Fibroblast of skin of right quadriceps (primary cell): ENCODE results near the gene CADPS.
A peak's percentile ranks its signal among the peaks of the same experiment; 100 is the strongest.

Experiments
- DNase-seq: peaks from one replicate; pipeline ENCODE4 v3.0.0-alpha.2; 2013

Gene CADPS

GRCh38 chr3:62679988-62680387 is 195.2 kb downstream of the CADPS start:
- no peak for DNase-seq

- no peak for DNase-seq
Observed at GRCh38 chr3:62678841-62679240, 196.4 kb downstream of the CADPS start.

DNA sequence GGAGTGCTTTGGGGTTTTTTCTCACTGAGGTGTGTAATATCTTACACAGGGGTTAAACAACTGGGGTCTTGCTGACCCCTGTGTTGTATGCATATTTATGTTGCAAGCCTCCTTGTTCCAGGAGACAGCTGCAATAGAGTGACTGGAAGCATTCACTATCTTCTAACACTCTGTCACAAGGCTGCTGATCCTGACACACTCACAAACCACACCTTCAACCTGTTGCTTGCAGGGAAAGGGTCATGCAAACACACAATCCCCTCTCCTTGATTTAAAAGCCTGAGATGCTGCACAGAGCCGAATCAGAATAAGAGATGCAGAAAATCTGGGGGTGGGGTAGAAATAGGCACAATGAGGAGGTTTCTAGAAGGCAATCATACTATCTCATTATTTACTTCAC is 197.3 kb downstream of the CADPS start:
- DNase-seq = no peak

GRCh38 chr3:62676689-62677271 is 198.4 kb downstream of the CADPS start:
- no peak for DNase-seq

DNA sequence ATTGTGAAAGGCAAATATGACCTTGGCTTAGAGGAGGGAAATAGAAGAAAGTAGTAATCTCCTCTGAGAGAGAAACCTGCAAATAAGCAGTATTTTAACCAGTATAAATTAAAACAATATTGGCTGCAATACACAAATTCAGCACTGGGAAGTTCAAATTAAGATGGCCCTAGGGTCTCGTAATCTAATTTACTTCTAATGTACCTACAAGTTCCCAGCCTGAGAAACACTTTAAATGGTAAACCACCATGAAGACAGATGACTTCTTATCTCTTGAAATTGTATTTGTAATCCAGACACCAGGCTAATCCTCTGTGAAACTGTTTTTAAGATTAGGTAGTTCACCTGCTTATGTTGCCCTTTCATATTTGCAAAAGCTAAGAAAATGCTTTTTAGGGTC is 199.7 kb downstream of the CADPS start:
- no peak for DNase-seq

- DNase-seq = no peak
Observed at GRCh38 chr3:62672988-62673313, 202.3 kb downstream of the CADPS start.

- DNase-seq = no peak
Observed at GRCh38 chr3:62672270-62672987, 202.8 kb downstream of the CADPS start.

GRCh38 chr3:62670351-62670750 is 204.9 kb downstream of the CADPS start:
- peak; percentile 22 for DNase-seq

DNA sequence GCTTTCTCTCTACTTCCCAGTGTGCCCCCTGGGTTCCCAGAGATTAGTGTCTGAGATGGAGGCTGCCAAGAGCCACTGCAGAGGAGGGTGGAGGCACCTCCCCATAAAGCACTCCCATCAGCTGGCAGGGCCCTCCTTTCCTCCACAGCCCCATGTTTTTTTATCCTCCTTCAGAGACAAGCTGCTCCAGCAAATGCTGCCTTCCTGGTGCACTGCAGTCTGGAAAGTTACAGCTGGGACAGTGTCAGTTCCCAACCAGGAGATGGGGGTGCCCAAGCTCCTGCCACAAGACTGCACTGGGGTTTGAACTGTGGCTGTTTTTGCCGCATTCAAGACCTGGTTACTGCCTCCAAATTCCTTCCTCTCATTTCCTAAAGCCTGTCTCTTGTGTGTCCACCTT is 206.1 kb downstream of the CADPS start:
- no peak for DNase-seq

GRCh38 chr3:62667714-62668113 is 207.5 kb downstream of the CADPS start:
- no peak for DNase-seq

GRCh38 chr3:62665627-62666437 is 209.4 kb downstream of the CADPS start:
- peak; percentile 73 for DNase-seq

DNA sequence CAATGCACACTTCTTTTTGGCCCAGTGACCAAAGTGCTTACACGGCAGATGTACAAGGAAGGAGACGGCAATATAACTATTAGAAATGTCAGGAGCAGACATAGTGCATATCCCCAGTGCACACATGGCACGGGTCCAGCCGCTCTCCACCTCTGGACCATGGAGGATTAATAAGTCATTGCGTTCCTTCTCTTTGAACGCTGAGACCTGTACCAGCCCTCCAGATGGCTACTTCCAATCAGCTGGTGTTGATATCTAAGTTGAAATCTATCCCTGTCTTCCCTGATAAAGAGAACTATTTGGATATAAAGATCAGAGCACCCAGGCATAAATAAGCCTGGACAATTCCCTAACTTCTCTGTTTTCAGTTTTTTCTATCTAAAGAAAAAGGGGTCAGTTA is 212.5 kb downstream of the CADPS start:
- DNase-seq = no peak

GRCh38 chr3:62659660-62660059 is 215.6 kb downstream of the CADPS start:
- DNase-seq = no peak

- no peak for DNase-seq
Observed at GRCh38 chr3:62655691-62656063, 219.5 kb downstream of the CADPS start.

- DNase-seq = no peak
Observed at GRCh38 chr3:62655056-62655690, 220.0 kb downstream of the CADPS start.

DNA sequence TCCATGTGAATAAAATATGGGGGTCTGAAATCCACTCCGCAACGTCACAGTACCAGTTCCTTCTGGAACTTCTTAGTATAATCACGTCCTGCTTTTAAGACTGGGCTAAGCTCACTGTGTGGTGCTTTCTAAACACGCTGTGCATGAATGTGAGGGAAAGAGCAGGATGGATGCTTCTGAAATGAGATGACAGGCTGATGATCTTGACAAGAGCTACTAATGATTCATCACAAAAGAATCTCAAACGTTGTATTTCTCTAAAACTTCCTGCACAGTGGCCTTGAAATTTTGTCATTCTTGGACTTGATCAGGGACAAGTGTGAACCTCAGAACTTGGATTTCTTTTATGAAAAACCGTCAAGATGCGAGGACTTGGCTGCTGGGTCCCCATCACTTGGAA is 221.4 kb downstream of the CADPS start:
- peak; percentile 35 for DNase-seq

DNA sequence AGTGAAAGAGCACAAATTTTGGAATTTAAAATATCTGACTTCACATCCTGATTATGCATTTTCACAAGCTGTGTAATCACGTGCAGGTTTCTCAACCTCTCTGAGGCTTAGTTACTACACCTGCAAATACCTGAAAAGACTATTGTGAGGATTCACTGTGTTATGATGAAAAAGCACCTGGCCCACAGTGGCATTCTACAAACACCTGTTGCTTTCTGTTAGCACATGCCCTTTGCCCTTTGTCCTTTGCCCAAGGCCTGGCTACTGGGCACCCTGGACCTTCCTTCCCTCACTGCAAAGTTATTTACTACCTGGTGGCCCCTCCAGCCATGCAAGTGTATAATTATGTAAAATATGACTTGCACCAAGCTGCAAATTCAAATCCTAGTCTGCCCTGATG is 227.5 kb downstream of the CADPS start:
- no peak for DNase-seq

GRCh38 chr3:62644493-62644892 is 230.7 kb downstream of the CADPS start:
- no peak for DNase-seq

DNA sequence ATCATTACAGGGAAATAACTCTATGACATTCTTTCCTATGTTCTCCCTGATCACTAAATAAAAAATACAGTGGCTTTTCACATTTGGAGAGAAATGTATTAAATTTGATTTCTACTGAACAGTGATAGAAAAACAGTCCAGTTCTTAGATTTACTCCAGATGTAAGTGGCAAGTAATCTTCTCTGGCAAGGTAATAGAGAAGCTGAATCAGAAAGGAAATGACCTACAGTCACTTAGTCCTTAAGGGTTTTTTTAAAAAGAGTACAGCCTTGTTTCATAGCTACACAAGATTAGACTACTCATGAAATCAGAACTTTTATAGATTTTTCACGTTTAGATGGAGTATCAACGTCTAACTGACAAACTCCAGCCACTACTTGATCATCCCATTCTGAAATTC is 236.9 kb downstream of the CADPS start:
- DNase-seq = no peak

GRCh38 chr3:62636235-62636826 is 238.9 kb downstream of the CADPS start:
- no peak for DNase-seq

GRCh38 chr3:62632510-62633294 is 242.5 kb downstream of the CADPS start:
- DNase-seq = no peak

DNA sequence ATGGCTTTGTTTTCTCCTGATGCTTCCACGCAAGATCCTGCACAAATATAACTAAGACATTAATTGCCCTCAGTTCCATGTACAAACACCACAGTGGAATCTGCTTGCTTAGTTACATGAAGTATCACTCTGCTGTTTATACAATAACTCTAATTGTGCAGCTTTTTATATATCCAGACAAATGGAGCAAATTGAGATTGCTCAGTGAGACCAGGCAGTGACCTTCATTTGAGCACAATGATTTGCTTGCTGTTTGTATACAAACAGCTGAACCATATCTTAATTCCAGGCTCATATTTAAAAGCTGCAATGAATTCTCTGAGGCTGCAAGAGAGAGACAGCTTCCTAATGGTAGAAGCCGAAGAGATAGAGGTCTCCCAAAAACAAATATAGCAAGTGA is 243.7 kb downstream of the CADPS start:
- no peak for DNase-seq

DNA sequence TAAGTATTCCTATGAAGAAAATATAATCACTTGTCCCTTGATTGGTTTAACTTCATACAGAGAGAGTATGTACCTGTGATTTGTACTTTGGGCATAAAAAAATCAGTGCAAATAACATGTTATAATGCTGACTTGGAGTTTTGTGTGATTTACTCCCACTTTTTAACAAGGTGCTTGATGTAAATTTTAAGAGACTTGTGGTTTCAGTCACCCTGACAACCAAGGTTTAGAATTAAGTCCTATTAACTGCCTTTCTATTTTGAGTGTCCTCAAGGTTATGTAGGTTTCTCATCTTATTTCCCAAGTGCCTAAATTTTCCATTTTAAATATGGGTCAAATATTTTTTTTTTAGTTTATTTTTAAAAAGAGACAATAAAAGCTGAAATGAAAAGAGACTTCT is 244.6 kb downstream of the CADPS start:
- DNase-seq = no peak
